ENCODE measurements around the gene BPIFB6. TPM values are rescaled to one million over a fixed set of nuclear protein-coding genes. Genes with fewer than 3 reads are reported as not detected.

Gene BPIFB6
- polyA plus RNA-seq, 3 donors: not detected

DNA sequence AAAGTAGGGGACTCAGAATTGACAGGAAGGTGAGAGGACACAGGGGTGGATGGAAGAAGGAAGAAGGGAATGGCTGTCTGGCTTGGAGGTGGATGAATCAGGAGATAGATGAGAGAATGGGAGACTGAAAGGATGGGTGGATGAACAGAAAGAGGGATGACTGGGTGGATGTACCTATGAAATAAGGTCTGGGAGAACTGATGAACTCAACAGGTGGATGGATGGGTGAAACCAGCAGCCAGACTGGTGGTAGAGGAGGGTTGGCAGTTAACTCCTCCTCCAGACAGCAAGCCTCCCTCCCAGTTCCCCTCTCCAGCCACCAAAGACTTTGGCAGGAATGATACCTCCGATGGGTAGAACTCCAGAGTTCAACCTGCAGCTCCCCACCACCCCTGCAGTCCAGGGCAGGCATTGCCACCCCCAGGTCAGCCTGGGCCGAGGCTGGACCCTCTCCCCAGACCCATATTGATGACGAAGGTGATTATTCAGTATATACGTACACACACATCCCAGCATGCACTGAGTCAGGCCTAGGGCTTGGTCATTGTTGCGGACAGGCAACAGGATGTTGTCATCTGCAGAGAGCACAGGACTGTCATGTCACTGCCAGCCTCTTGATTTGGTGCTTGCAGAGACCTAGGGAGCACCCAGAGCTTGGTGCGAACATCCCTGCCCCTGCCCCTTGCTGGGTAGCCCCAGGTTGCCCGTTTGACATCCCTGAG lies 29.2 kb upstream of the BPIFB6 start:
- H3K4me2 ChIP-seq (replicated peaks; ENCODE audit: extremely low read depth, low read length, poor library complexity, severe bottlenecking): no peak overlapping the region
- no peaks in the 10 kb centered on the region for H3K9me3 ChIP-seq (replicated peaks in 1 of 2; ENCODE audit: control insufficient read depth in 1 of 2, insufficient read depth in 1 of 2, low read length in 2 of 2)
- H3K4me1 ChIP-seq (ENCODE audit: control insufficient read depth in 1 of 2, insufficient read depth in 2 of 2, low read length in 2 of 2): peaks cover 6% of the 10 kb centered on the region in 2 donors
- no peak overlapping the region for H3K4me3 ChIP-seq (replicated peaks in 1 of 3; ENCODE audit: low read depth in 2 of 3, low read length in 3 of 3)
- Mint-ChIP-seq H3K4me1 (peaks cover 12% of the 10 kb centered on the region), H3K9me3 (peaks cover 0 to 7% (median 3%) of the 10 kb centered on the region in 7 donors), H3K36me3 (no peaks in the 10 kb centered on the region), H3K27me3 (ENCODE audit: low read depth in 3 of 3) (peaks cover 0 to 3% (median 1%) of the 10 kb centered on the region in 3 donors), H3K4me3 (no peak overlapping the region), H3K27ac (peak overlapping the region in 2 of 7 donors; percentile 46 to 53)
- H2AFZ ChIP-seq (ENCODE audit: insufficient read depth, low read depth, low read length, poor library complexity, severe bottlenecking): no peak overlapping the region
- no peaks in the 10 kb centered on the region for H3K36me3 ChIP-seq (replicated peaks in 1 of 2; ENCODE audit: control insufficient read depth in 1 of 2, insufficient read depth in 2 of 2, low read length in 2 of 2)
- H3K79me2 ChIP-seq (ENCODE audit: insufficient read depth, low read length): no peaks in the 10 kb centered on the region
- H4K20me1 ChIP-seq (ENCODE audit: insufficient read depth, low read length): no peaks in the 10 kb centered on the region
- H3K9ac ChIP-seq (ENCODE audit: insufficient read depth, low read length, poor library complexity, severe bottlenecking): no peak overlapping the region
- no peaks in the 10 kb centered on the region for H3K27me3 ChIP-seq (ENCODE audit: control insufficient read depth in 2 of 2, insufficient read depth in 2 of 2, low read length in 2 of 2)
- intact Hi-C loops (cut with micrococcal nuclease): no loop called here
- no peak for DNase-seq
- H3K27ac ChIP-seq (ENCODE audit: low read depth in 1 of 2, low read length in 2 of 2): no peak overlapping the region
- WGBS (ENCODE audit: insufficient coverage): 96% methylated on average over 5 of the region's 7 CpGs
- TF ChIP-seq CTCF (IDR thresholded peaks at IDR 0.05): no peak

DNA sequence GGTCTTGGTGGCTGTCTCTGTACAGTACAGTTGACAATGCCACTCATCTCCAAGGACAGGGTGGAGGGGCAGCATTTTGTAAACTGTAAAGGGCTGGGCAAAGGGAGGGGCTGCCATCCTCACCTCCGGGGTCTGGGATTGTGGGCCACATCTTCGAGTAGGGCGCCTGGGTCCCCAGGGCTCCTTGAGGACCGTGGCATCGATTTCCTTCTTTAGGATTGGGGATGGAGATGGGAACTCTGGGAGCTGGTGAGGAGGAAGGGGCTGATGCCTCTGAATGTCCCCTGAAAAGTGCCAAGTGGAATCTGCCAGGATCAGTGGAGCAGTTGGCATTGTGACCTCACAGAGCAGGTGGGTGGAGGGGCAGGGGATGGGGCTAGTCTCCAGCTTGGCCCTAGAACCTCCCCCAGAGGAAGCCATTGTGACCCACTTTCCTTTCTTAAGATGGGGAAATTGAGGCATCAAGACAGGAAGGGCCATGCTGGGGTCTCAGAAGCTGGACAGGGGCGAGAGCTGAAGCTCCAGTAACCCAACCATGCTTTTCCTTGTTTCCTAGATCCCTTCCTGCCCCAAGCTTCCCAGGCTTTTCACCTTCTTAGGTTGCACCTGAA lies 27.2 kb upstream of the BPIFB6 start, which contains the start of gene SUN5:
Gene SUN5 (minus strand): TSS at position 293 of the 611 bp plus-strand sequence. CDS start 93 bp downstream, at position 200.
- no peak for TF ChIP-seq CTCF (IDR thresholded peaks at IDR 0.05)
- intact Hi-C loops (cut with micrococcal nuclease): no loop called here
- Histone ChIP-seq H3K4me2 (replicated peaks; ENCODE audit: extremely low read depth, low read length, poor library complexity, severe bottlenecking) (no peak within 1 kb of the TSS), H3K9me3 (replicated peaks in 1 of 2; ENCODE audit: control insufficient read depth in 1 of 2, insufficient read depth in 1 of 2, low read length in 2 of 2) (no peaks in the 10 kb centered on the region), H3K4me1 (ENCODE audit: control insufficient read depth in 1 of 2, insufficient read depth in 2 of 2, low read length in 2 of 2) (peaks cover 6% of the 10 kb centered on the region in 2 donors), H3K27ac (ENCODE audit: low read depth in 1 of 2, low read length in 2 of 2) (no peak within 1 kb of the TSS), H3K4me3 (replicated peaks in 1 of 3; ENCODE audit: low read depth in 2 of 3, low read length in 3 of 3) (no peak within 1 kb of the TSS), H3K79me2 (ENCODE audit: insufficient read depth, low read length) (no peaks in the 10 kb centered on the region), H3K27me3 (ENCODE audit: control insufficient read depth in 2 of 2, insufficient read depth in 2 of 2, low read length in 2 of 2) (no peaks in the 10 kb centered on the region), H2AFZ (ENCODE audit: insufficient read depth, low read depth, low read length, poor library complexity, severe bottlenecking) (no peak within 1 kb of the TSS), H4K20me1 (ENCODE audit: insufficient read depth, low read length) (no peaks in the 10 kb centered on the region), H3K9ac (ENCODE audit: insufficient read depth, low read length, poor library complexity, severe bottlenecking) (no peak within 1 kb of the TSS), H3K36me3 (replicated peaks in 1 of 2; ENCODE audit: control insufficient read depth in 1 of 2, insufficient read depth in 2 of 2, low read length in 2 of 2) (no peaks in the 10 kb centered on the region)
- Mint-ChIP-seq H3K27ac (no peak within 1 kb of the TSS), H3K4me3 (no peak within 1 kb of the TSS), H3K27me3 (ENCODE audit: low read depth in 3 of 3) (peaks cover 0 to 3% (median 1%) of the 10 kb centered on the region in 3 donors), H3K9me3 (peaks cover 0 to 7% (median 3%) of the 10 kb centered on the region in 7 donors), H3K36me3 (no peaks in the 10 kb centered on the region), H3K4me1 (peaks cover 11% of the 10 kb centered on the region)
- no peak for DNase-seq
- 94% methylated on average over 6 of the region's 6 CpGs for WGBS (ENCODE audit: insufficient coverage)

Measured in CD14-positive monocyte (primary cell).